ENCODE data around the gene CMSS1. TPM values are rescaled to one million over a fixed set of nuclear protein-coding genes. Genes with fewer than 3 reads are reported as not detected.

Gene CMSS1
- total RNA-seq, 5 donors from 2014 or later (not counting 1 experiment from before 2014, with no cell fraction given), result 16.2 to 22.0 (median 18.3) TPM

GRCh38 chr3:100106094-100106493 is 288.4 kb downstream of the CMSS1 start:
- no peak overlapping the region for H3K4me3 ChIP-seq (ENCODE audit: control insufficient read depth in 1 of 2, extremely low read depth in 1 of 2, low read length in 1 of 2)
- Mint-ChIP-seq H3K9me3 (peaks cover 0 to 2% (median 2%) of the 10 kb centered on the region in 3 donors), H3K4me3 (no peak overlapping the region), H3K4me1 (peaks cover 0 to 2% (median 0%) of the 10 kb centered on the region in 3 donors), H3K27me3 (no peaks in the 10 kb centered on the region), H3K27ac (no peak overlapping the region), H3K36me3 (peaks cover 19% of the 10 kb centered on the region)
- no peaks in the 10 kb centered on the region for H3K4me1 ChIP-seq (ENCODE audit: control insufficient read depth in 1 of 2, extremely low read depth in 1 of 2, insufficient read depth in 2 of 2, low read length in 2 of 2)
- H3K9me3 ChIP-seq, result no peaks in the 10 kb centered on the region
- DNase-seq (no peak), ATAC-seq (replicated peaks in 1 of 4) (no peak)
- no peaks in the 10 kb centered on the region for H3K27me3 ChIP-seq (replicated peaks in 1 of 2; ENCODE audit: control insufficient read depth in 2 of 2, extremely low read depth in 1 of 2, insufficient read depth in 2 of 2, low read length in 1 of 2)
- ChIA-PET CTCF (no interaction called here), POLR2A (interaction anchor here in 1 of 2 donors (0.5 kb wide), 1 partner anchor 353 kb away, joined by 7 read pairs; no protein-coding TSS in a partner anchor)
- H3K27ac ChIP-seq (ENCODE audit: low read length), result no peak overlapping the region
- no peaks in the 10 kb centered on the region for H3K36me3 ChIP-seq (ENCODE audit: control insufficient read depth in 2 of 2, extremely low read depth in 1 of 2, insufficient read depth in 1 of 2, low read length in 1 of 2)

GRCh38 chr3:100106531-100107141 is 289.0 kb downstream of the CMSS1 start:
- POLR2A ChIA-PET, result no interaction called here
- no peak for ATAC-seq (replicated peaks in 1 of 4)
- Histone ChIP-seq H3K36me3 (ENCODE audit: control insufficient read depth in 2 of 2, extremely low read depth in 1 of 2, insufficient read depth in 1 of 2, low read length in 1 of 2) (no peaks in the 10 kb centered on the region), H3K27ac (ENCODE audit: low read length) (no peak overlapping the region), H3K4me1 (ENCODE audit: control insufficient read depth in 1 of 2, extremely low read depth in 1 of 2, insufficient read depth in 2 of 2, low read length in 2 of 2) (no peaks in the 10 kb centered on the region), H3K4me3 (ENCODE audit: control insufficient read depth in 1 of 2, extremely low read depth in 1 of 2, low read length in 1 of 2) (no peak overlapping the region), H3K9me3 (no peaks in the 10 kb centered on the region), H3K27me3 (replicated peaks in 1 of 2; ENCODE audit: control insufficient read depth in 2 of 2, extremely low read depth in 1 of 2, insufficient read depth in 2 of 2, low read length in 1 of 2) (no peaks in the 10 kb centered on the region)
- Mint-ChIP-seq H3K4me3 (no peak overlapping the region), H3K4me1 (peaks cover 0 to 2% (median 0%) of the 10 kb centered on the region in 3 donors), H3K36me3 (peaks cover 14% of the 10 kb centered on the region), H3K27ac (no peak overlapping the region), H3K27me3 (no peaks in the 10 kb centered on the region), H3K9me3 (no peaks in the 10 kb centered on the region)
- DNase-seq, result no peak
- CTCF ChIA-PET, result no interaction called here

GRCh38 chr3:100107221-100107814 is 289.7 kb downstream of the CMSS1 start:
- H3K4me3 Mint-ChIP-seq, result no peak overlapping the region
- no peak overlapping the region for H3K27ac Mint-ChIP-seq

GRCh38 chr3:100108464-100109079 is 290.9 kb downstream of the CMSS1 start:
- ATAC-seq (replicated peaks in 1 of 4) (no peak), DNase-seq (no peak)
- Mint-ChIP-seq H3K4me3 (no peak overlapping the region), H3K27ac (no peak overlapping the region), H3K4me1 (peaks cover 0 to 2% (median 0%) of the 10 kb centered on the region in 3 donors), H3K27me3 (no peaks in the 10 kb centered on the region), H3K9me3 (no peaks in the 10 kb centered on the region), H3K36me3 (peaks cover 9% of the 10 kb centered on the region)
- ChIA-PET CTCF (interaction anchor here in 1 of 2 donors (0.7 kb wide), 1 partner anchor 108 kb away, joined by 3 read pairs; no protein-coding TSS in a partner anchor), POLR2A (no interaction called here)
- no peaks in the 10 kb centered on the region for H3K27me3 ChIP-seq (replicated peaks in 1 of 2; ENCODE audit: control insufficient read depth in 2 of 2, extremely low read depth in 1 of 2, insufficient read depth in 2 of 2, low read length in 1 of 2)
- no peak overlapping the region for H3K27ac ChIP-seq (ENCODE audit: low read length)
- H3K9me3 ChIP-seq, result no peaks in the 10 kb centered on the region
- H3K4me1 ChIP-seq (ENCODE audit: control insufficient read depth in 1 of 2, extremely low read depth in 1 of 2, insufficient read depth in 2 of 2, low read length in 2 of 2), result no peaks in the 10 kb centered on the region
- H3K36me3 ChIP-seq (ENCODE audit: control insufficient read depth in 2 of 2, extremely low read depth in 1 of 2, insufficient read depth in 1 of 2, low read length in 1 of 2), result no peaks in the 10 kb centered on the region
- WGBS (ENCODE audit: insufficient coverage), result 90% methylated on average over 2 of the region's 7 CpGs
- no peak overlapping the region for H3K4me3 ChIP-seq (ENCODE audit: control insufficient read depth in 1 of 2, extremely low read depth in 1 of 2, low read length in 1 of 2)

More at GRCh38 chr3:100107221-100107814, 289.7 kb downstream of the CMSS1 start:
- H3K4me1 ChIP-seq (ENCODE audit: control insufficient read depth in 1 of 2, extremely low read depth in 1 of 2, insufficient read depth in 2 of 2, low read length in 2 of 2), result no peaks in the 10 kb centered on the region
- H3K36me3 ChIP-seq (ENCODE audit: control insufficient read depth in 2 of 2, extremely low read depth in 1 of 2, insufficient read depth in 1 of 2, low read length in 1 of 2), result no peaks in the 10 kb centered on the region
- H3K27me3 ChIP-seq (replicated peaks in 1 of 2; ENCODE audit: control insufficient read depth in 2 of 2, extremely low read depth in 1 of 2, insufficient read depth in 2 of 2, low read length in 1 of 2), result no peaks in the 10 kb centered on the region
- no peaks in the 10 kb centered on the region for H3K9me3 Mint-ChIP-seq
- H3K27me3 Mint-ChIP-seq, result no peaks in the 10 kb centered on the region
- H3K36me3 Mint-ChIP-seq, result peaks cover 14% of the 10 kb centered on the region
- no peak overlapping the region for H3K27ac ChIP-seq (ENCODE audit: low read length)
- H3K4me3 ChIP-seq (ENCODE audit: control insufficient read depth in 1 of 2, extremely low read depth in 1 of 2, low read length in 1 of 2), result no peak overlapping the region
- CTCF ChIA-PET, result no interaction called here
- WGBS (ENCODE audit: insufficient coverage), result no CpG with 5 or more reads among the region's 4 CpGs
- POLR2A ChIA-PET, result no interaction called here
- DNase-seq (no peak), ATAC-seq (replicated peaks in 1 of 4) (no peak)
- H3K4me1 Mint-ChIP-seq, result peaks cover 0 to 2% (median 0%) of the 10 kb centered on the region in 3 donors
- H3K9me3 ChIP-seq, result no peaks in the 10 kb centered on the region

GRCh38 chr3:100110162-100110561 is 292.5 kb downstream of the CMSS1 start:
- Mint-ChIP-seq H3K36me3 (peaks cover 15% of the 10 kb centered on the region), H3K27ac (no peak overlapping the region), H3K4me3 (no peak overlapping the region), H3K4me1 (no peaks in the 10 kb centered on the region), H3K27me3 (no peaks in the 10 kb centered on the region), H3K9me3 (no peaks in the 10 kb centered on the region)
- ATAC-seq (replicated peaks in 1 of 4) (no peak), DNase-seq (no peak)
- ChIA-PET CTCF (interaction anchor here (0.5 to 0.6 kb wide), 2 partner anchors 16 to 187 kb away, joined by 3 to 4 read pairs; no protein-coding TSS in a partner anchor), POLR2A (no interaction called here)
- 83% methylated on average over 1 of the region's 1 CpG for WGBS (ENCODE audit: insufficient coverage)
- Histone ChIP-seq H3K27me3 (replicated peaks in 1 of 2; ENCODE audit: control insufficient read depth in 2 of 2, extremely low read depth in 1 of 2, insufficient read depth in 2 of 2, low read length in 1 of 2) (no peaks in the 10 kb centered on the region), H3K4me3 (ENCODE audit: control insufficient read depth in 1 of 2, extremely low read depth in 1 of 2, low read length in 1 of 2) (no peak overlapping the region), H3K36me3 (ENCODE audit: control insufficient read depth in 2 of 2, extremely low read depth in 1 of 2, insufficient read depth in 1 of 2, low read length in 1 of 2) (no peaks in the 10 kb centered on the region), H3K4me1 (ENCODE audit: control insufficient read depth in 1 of 2, extremely low read depth in 1 of 2, insufficient read depth in 2 of 2, low read length in 2 of 2) (no peaks in the 10 kb centered on the region), H3K27ac (ENCODE audit: low read length) (no peak overlapping the region), H3K9me3 (no peaks in the 10 kb centered on the region)

- Mint-ChIP-seq H3K36me3 (peaks cover 20% of the 10 kb centered on the region), H3K4me1 (no peaks in the 10 kb centered on the region), H3K4me3 (no peak overlapping the region), H3K27ac (no peak overlapping the region), H3K9me3 (no peaks in the 10 kb centered on the region), H3K27me3 (no peaks in the 10 kb centered on the region)
- DNase-seq, result no peak
- Histone ChIP-seq H3K27ac (ENCODE audit: low read length) (no peak overlapping the region), H3K9me3 (no peaks in the 10 kb centered on the region), H3K4me3 (ENCODE audit: control insufficient read depth in 1 of 2, extremely low read depth in 1 of 2, low read length in 1 of 2) (no peak overlapping the region), H3K36me3 (ENCODE audit: control insufficient read depth in 2 of 2, extremely low read depth in 1 of 2, insufficient read depth in 1 of 2, low read length in 1 of 2) (no peaks in the 10 kb centered on the region), H3K4me1 (ENCODE audit: control insufficient read depth in 1 of 2, extremely low read depth in 1 of 2, insufficient read depth in 2 of 2, low read length in 2 of 2) (no peaks in the 10 kb centered on the region), H3K27me3 (replicated peaks in 1 of 2; ENCODE audit: control insufficient read depth in 2 of 2, extremely low read depth in 1 of 2, insufficient read depth in 2 of 2, low read length in 1 of 2) (no peaks in the 10 kb centered on the region)
- ChIA-PET CTCF (interaction anchor here in 1 of 2 donors (0.6 to 0.7 kb wide), 2 partner anchors 15 to 27 kb away, joined by 3 to 4 read pairs; no protein-coding TSS in a partner anchor), POLR2A (no interaction called here)
- no peak for ATAC-seq (replicated peaks in 1 of 4)
- WGBS (ENCODE audit: insufficient coverage), result no CpG with 5 or more reads among the region's 1 CpG
Measured at GRCh38 chr3:100111728-100112127, 294.1 kb downstream of the CMSS1 start.
